Skeletal muscle tissue (tissue), 4 donors: ENCODE measurements around the gene TMEM40. TPM values are rescaled to one million over a fixed set of nuclear protein-coding genes. Genes with fewer than 3 reads are reported as not detected.

Source experiments
- H3K27ac ChIP-seq: one replicate; pipeline ENCODE4 v1.7.0; 2013; ENCODE audit warnings: mild to moderate bottlenecking, low read depth, low read length, inconsistent platforms
- H3K27me3 ChIP-seq, 3 donors: one replicate each; pipeline ENCODE4 v1.7.0; 2013; ENCODE audit warnings: low read length in 3 of 3; ENCODE audit not compliant: control insufficient read depth in 3 of 3, insufficient read depth in 3 of 3
- H3K36me3 ChIP-seq, 3 donors: one replicate each; pipeline ENCODE4 v1.7.0; 2013; ENCODE audit warnings: low read length in 3 of 3; ENCODE audit not compliant: control insufficient read depth in 3 of 3, insufficient read depth in 3 of 3
- H3K4me1 ChIP-seq, 3 donors: one replicate each; pipeline ENCODE4 v1.7.0; 2013; ENCODE audit warnings: low read length in 3 of 3, mild to moderate bottlenecking in 3 of 3; ENCODE audit not compliant: control insufficient read depth in 3 of 3, insufficient read depth in 3 of 3
- H3K4me3 ChIP-seq, 3 donors: one replicate each; pipeline ENCODE4 v1.7.0; 2013; ENCODE audit warnings: low read length in 3 of 3
- H3K9ac ChIP-seq, 3 donors: one replicate each; pipeline ENCODE4 v1.7.0; 2013; ENCODE audit warnings: low read length in 3 of 3, mild to moderate bottlenecking in 3 of 3, moderate library complexity in 2 of 3, low read depth in 1 of 3
- H3K9me3 ChIP-seq, 3 donors: one replicate each; pipeline ENCODE4 v1.7.0; 2013; ENCODE audit warnings: low read length in 3 of 3; ENCODE audit not compliant: control insufficient read depth in 3 of 3
- total RNA-seq: library from RNA; depleted of rRNA; stranded (reverse); fragments of >200 nt; gene quantifications from one replicate; pipeline ENCODE4 v1.2.3, GENCODE V29; 2014
- donor health status: Osteomylitis.

Gene TMEM40
- total RNA-seq, result under 0.01 TPM

GRCh38 chr3:12759097-12759679, at the start of gene TMEM40:
TSS of gene TMEM40 (minus strand) at chr3:12759259. CDS start at chr3:12749832, 9,427 bp downstream.
- Histone ChIP-seq H3K4me3 (peak within 1 kb of the TSS in 1 of 3 donors; percentile 35), H3K27me3 (no peaks in the 10 kb centered on the region), H3K36me3 (no peaks in the 10 kb centered on the region), H3K27ac (no peak within 1 kb of the TSS), H3K9me3 (no peaks in the 10 kb centered on the region), H3K9ac (peak within 1 kb of the TSS; percentile 2 to 64 (median 57)), H3K4me1 (peaks cover 5 to 20% (median 20%) of the 10 kb centered on the region in 3 donors)

DNA sequence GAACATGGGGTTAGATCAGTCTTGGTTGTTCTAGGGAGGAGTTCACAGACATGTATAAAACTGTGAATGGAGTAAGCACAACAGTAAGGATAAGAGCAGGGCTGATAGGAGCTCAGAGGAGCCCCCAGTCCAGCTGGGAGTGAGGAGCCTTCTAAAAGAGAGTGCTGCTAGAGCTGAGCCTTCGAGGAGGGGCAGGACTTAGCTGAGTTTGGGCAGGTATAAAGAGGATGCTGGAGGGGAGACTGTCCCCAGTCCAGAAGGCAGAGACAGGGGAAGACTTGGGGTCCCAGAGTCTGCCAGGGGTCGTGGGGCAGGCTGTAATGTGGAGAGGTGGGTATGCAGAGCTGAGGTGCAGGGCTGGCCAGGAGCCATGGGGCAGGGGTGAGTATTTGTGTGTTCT, 49.5 kb upstream of the TMEM40 start:
- peaks cover 21 to 60% (median 56%) of the 10 kb centered on the region in 3 donors for H3K4me1 ChIP-seq
- peaks cover 52 to 66% (median 56%) of the 10 kb centered on the region in 3 donors for H3K36me3 ChIP-seq
- H3K27ac ChIP-seq, result no peak overlapping the region
- no peak overlapping the region for H3K4me3 ChIP-seq
- H3K27me3 ChIP-seq, result no peaks in the 10 kb centered on the region
- peak overlapping the region in 2 of 3 donors; percentile 63 to 70 for H3K9ac ChIP-seq
- H3K9me3 ChIP-seq, result no peaks in the 10 kb centered on the region

- H3K27ac ChIP-seq, result peak overlapping the region; percentile 26
- H3K4me1 ChIP-seq, result peaks cover 21 to 65% (median 60%) of the 10 kb centered on the region in 3 donors
- no peak overlapping the region for H3K4me3 ChIP-seq
- no peaks in the 10 kb centered on the region for H3K9me3 ChIP-seq
- H3K27me3 ChIP-seq, result no peaks in the 10 kb centered on the region
- H3K36me3 ChIP-seq, result peaks cover 49 to 62% (median 53%) of the 10 kb centered on the region in 3 donors
- peak overlapping the region in 2 of 3 donors; percentile 7 to 70 for H3K9ac ChIP-seq
Observed at GRCh38 chr3:12807601-12808359, 48.7 kb upstream of the TMEM40 start.

DNA sequence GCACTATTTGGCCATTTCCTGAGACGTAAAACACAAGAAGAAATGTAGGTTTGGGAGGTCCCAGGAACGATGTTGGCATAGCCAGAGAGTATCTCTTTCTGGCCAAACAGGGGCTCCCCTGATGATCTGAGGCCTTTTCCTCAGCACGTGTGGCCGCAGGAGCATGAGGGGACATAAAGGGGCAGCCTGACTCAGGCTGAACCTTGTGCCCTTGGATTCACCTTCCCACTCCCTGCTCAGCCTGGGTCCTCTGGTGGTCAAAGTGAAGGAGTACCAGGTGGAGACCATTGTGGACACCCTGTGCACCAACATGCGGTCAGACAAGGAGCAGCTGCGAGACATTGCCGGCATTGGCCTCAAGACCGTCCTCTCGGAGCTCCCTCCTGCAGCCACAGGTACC, 48.0 kb upstream of the TMEM40 start:
- peak overlapping the region; percentile 26 for H3K27ac ChIP-seq
- H3K4me1 ChIP-seq, result peaks cover 26 to 72% (median 65%) of the 10 kb centered on the region in 3 donors
- H3K36me3 ChIP-seq, result peaks cover 51 to 59% (median 52%) of the 10 kb centered on the region in 3 donors
- no peaks in the 10 kb centered on the region for H3K9me3 ChIP-seq
- peak overlapping the region in 1 of 3 donors; percentile 64 for H3K9ac ChIP-seq
- no peak overlapping the region for H3K4me3 ChIP-seq
- no peaks in the 10 kb centered on the region for H3K27me3 ChIP-seq

GRCh38 chr3:12803371-12803770, 44.3 kb upstream of the TMEM40 start:
- Histone ChIP-seq H3K9me3 (no peaks in the 10 kb centered on the region), H3K9ac (peak overlapping the region in 1 of 3 donors; percentile 8), H3K36me3 (peaks cover 40 to 49% (median 44%) of the 10 kb centered on the region in 3 donors), H3K27ac (no peak overlapping the region), H3K4me1 (peaks cover 33 to 79% (median 69%) of the 10 kb centered on the region in 3 donors), H3K4me3 (no peak overlapping the region), H3K27me3 (no peaks in the 10 kb centered on the region)

DNA sequence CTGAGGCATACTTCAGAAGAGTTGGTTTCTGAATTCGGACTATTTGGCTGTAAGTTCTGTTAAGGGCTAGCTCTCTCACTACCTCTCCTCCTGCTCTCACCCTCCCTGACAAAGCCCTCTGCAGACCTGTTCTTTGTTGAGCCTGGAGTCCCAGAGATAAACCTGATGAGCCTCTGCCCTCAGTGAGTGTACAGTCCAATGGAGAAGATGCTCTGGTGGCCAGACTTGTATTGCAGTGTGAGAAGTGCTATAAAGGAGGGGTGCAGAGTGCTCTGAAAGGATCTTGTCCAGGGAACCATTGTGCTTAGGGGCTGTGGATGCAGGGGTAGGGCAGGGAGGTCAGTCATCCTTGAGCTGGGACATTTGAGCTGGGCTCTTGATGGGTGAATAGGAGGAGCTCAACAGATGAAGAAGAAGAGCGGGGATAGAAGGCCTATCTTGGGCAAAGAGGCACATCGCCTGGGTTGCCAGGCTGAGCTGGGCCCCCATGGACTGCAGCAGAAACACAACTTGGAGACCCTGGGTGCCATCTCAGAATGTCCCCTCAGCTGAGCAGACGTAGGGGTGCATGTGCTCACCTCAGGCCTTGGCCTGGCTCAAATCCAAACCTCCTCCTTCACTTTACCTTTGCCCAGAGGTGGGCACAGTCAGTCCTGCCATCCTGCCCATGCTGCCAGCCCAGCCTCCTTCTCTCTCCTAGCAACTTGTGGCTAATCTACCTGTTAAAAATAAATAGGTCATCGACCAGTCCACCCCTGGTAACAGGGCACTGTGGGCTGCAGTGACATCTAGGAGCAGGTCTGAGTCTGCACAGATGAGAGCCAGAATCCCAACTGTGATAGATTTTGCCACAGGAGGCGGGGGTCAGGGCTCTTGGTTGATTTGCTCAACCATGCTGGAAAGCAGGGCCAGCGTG, 40.7 kb upstream of the TMEM40 start:
- H3K36me3 ChIP-seq, result peaks cover 12 to 19% (median 18%) of the 10 kb centered on the region in 3 donors
- peak overlapping the region; percentile 4 to 72 (median 59) for H3K4me3 ChIP-seq
- H3K9me3 ChIP-seq, result no peaks in the 10 kb centered on the region
- peak overlapping the region; percentile 98 for H3K27ac ChIP-seq
- peaks cover 29 to 70% (median 56%) of the 10 kb centered on the region in 3 donors for H3K4me1 ChIP-seq
- H3K27me3 ChIP-seq, result no peaks in the 10 kb centered on the region
- peak overlapping the region; percentile 52 to 91 (median 63) for H3K9ac ChIP-seq

- H3K4me3 ChIP-seq, result peak overlapping the region; percentile 73 to 92 (median 90)
- peak overlapping the region; percentile 71 to 98 (median 98) for H3K9ac ChIP-seq
- peaks cover 29 to 63% (median 53%) of the 10 kb centered on the region in 3 donors for H3K4me1 ChIP-seq
Observed at GRCh38 chr3:12798559-12799179, 39.6 kb upstream of the TMEM40 start.

GRCh38 chr3:12797892-12798558, 39.0 kb upstream of the TMEM40 start:
- Histone ChIP-seq H3K36me3 (peaks cover 0 to 4% (median 4%) of the 10 kb centered on the region in 3 donors), H3K27me3 (no peaks in the 10 kb centered on the region), H3K9ac (peak overlapping the region; percentile 71 to 98 (median 98)), H3K27ac (peak overlapping the region; percentile 98), H3K4me1 (peaks cover 29 to 57% (median 50%) of the 10 kb centered on the region in 3 donors), H3K9me3 (no peaks in the 10 kb centered on the region), H3K4me3 (peak overlapping the region; percentile 73 to 92 (median 90))

More at GRCh38 chr3:12798559-12799179, 39.6 kb upstream of the TMEM40 start:
- Histone ChIP-seq H3K27me3 (no peaks in the 10 kb centered on the region), H3K27ac (peak overlapping the region; percentile 98), H3K36me3 (peaks cover 6 to 10% (median 8%) of the 10 kb centered on the region in 3 donors), H3K9me3 (no peaks in the 10 kb centered on the region)
